Measurements from ENCODE around the gene DCUN1D1.
"Not testable (repeated sequence)": the region's sequence is repeated elsewhere in the genome, so short reads cannot be mapped to it uniquely, and the experiment has no call there.

Gene DCUN1D1

GRCh38 chr3:182980204-182981037, at the start of gene DCUN1D1:
DCUN1D1 (minus strand) TSS chr3:182980538; CDS start chr3:182980489, 49 bp downstream.
- peak in 54 of 56 donors; percentile 8 to 90 (median 74) for DNase-seq

- no peak for DNase-seq
These were observed 48.1 kb upstream of the DCUN1D1 start for GRCh38 chr3:183028416-183028815.

GRCh38 chr3:183027276-183027675, 46.9 kb upstream of the DCUN1D1 start:
- no peak for DNase-seq

- DNase-seq = no peak
These were observed 42.7 kb upstream of the DCUN1D1 start for GRCh38 chr3:183022936-183023516.

- DNase-seq = no peak
These were observed 38.3 kb upstream of the DCUN1D1 start for GRCh38 chr3:183018421-183019192.

GRCh38 chr3:183015185-183015584, 34.8 kb upstream of the DCUN1D1 start:
- DNase-seq = no peak

- no peak for DNase-seq
These were observed 33.5 kb upstream of the DCUN1D1 start for GRCh38 chr3:183013856-183014255.

GRCh38 chr3:183013074-183013473, 32.7 kb upstream of the DCUN1D1 start:
- no peak for DNase-seq

GRCh38 chr3:183008800-183009199, 28.5 kb upstream of the DCUN1D1 start:
- DNase-seq = no peak

GRCh38 chr3:183008303-183008702, 28.0 kb upstream of the DCUN1D1 start:
- DNase-seq = no peak

- no peak for DNase-seq
These were observed 26.2 kb upstream of the DCUN1D1 start for GRCh38 chr3:183006396-183007002.

GRCh38 chr3:182999767-183000166, 19.4 kb upstream of the DCUN1D1 start:
- DNase-seq = no peak

- not testable (repeated sequence) for DNase-seq
These were observed 13.3 kb upstream of the DCUN1D1 start for GRCh38 chr3:182993486-182994201.

- no peak for DNase-seq
These were observed 9.2 kb upstream of the DCUN1D1 start for GRCh38 chr3:182989566-182989965.

GRCh38 chr3:182986021-182986420, 5.7 kb upstream of the DCUN1D1 start:
- DNase-seq = no peak

- no peak for DNase-seq
These were observed 3.5 kb upstream of the DCUN1D1 start for GRCh38 chr3:182983876-182984275.

GRCh38 chr3:182981038-182981380, 671 bp upstream of the DCUN1D1 start:
- peak in 4 of 56 donors; percentile 5 to 45 (median 33) for DNase-seq

- peak in 21 of 56 donors; percentile 15 to 68 (median 43) for DNase-seq
These were observed 605 bp downstream of the DCUN1D1 start for GRCh38 chr3:182979674-182980191.

- DNase-seq = peak in 1 of 56 donors; percentile 9
These were observed 1.1 kb downstream of the DCUN1D1 start for GRCh38 chr3:182979103-182979673.

GRCh38 chr3:182978387-182978786, 2.0 kb downstream of the DCUN1D1 start:
- no peak for DNase-seq
